Stimulated activated memory B cell treated with anti-CD40 and anti-IgM and Interleukin-4, amounts not matched to agents 10 μg/mL and 1 μg/mL and 100 μg/mL, for 72 hours (primary cell): ENCODE data around the gene TYR.
A peak's percentile ranks its signal among the peaks of the same experiment; 100 is the strongest.

ENCODE experiments used
- ATAC-seq: fragments of 150-1000 bp; cut with Tn5 transposase; 2 replicates; pipeline ENCODE4 v1.10.0; 2021
- H3K27ac Mint-ChIP-seq: one replicate; pipeline ENCODE4 v1.8.0; 2022; ENCODE audit warnings: mild to moderate bottlenecking, mixed read lengths
- H3K27me3 Mint-ChIP-seq: one replicate; pipeline ENCODE4 v1.8.0; 2022; ENCODE audit warnings: mixed read lengths
- H3K36me3 Mint-ChIP-seq: one replicate; pipeline ENCODE4 v1.8.0; 2022; ENCODE audit warnings: mixed read lengths
- H3K4me1 Mint-ChIP-seq: one replicate; pipeline ENCODE4 v1.8.0; 2022; ENCODE audit warnings: mixed read lengths
- H3K4me3 Mint-ChIP-seq: one replicate; pipeline ENCODE4 v1.8.0; 2022; ENCODE audit warnings: mild to moderate bottlenecking, moderate library complexity, mixed read lengths
- H3K9me3 Mint-ChIP-seq: one replicate; pipeline ENCODE4 v1.8.0; 2022; ENCODE audit warnings: mixed read lengths

The TYR gene

DNA sequence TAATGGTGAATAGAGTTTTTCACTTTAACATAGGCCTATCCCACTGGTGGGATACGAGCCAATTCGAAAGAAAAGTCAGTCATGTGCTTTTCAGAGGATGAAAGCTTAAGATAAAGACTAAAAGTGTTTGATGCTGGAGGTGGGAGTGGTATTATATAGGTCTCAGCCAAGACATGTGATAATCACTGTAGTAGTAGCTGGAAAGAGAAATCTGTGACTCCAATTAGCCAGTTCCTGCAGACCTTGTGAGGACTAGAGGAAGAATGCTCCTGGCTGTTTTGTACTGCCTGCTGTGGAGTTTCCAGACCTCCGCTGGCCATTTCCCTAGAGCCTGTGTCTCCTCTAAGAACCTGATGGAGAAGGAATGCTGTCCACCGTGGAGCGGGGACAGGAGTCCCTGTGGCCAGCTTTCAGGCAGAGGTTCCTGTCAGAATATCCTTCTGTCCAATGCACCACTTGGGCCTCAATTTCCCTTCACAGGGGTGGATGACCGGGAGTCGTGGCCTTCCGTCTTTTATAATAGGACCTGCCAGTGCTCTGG, at the start of gene TYR:
TSS of gene TYR (plus strand) at position 185 of the 541 bp plus-strand sequence. CDS start at position 264, 79 bp downstream.
- Mint-ChIP-seq H3K27ac (no peak within 1 kb of the TSS), H3K4me1 (no peaks in the 10 kb centered on the region), H3K36me3 (no peaks in the 10 kb centered on the region), H3K27me3 (no peaks in the 10 kb centered on the region), H3K4me3 (no peak within 1 kb of the TSS), H3K9me3 (peaks cover 3% of the 10 kb centered on the region)
- ATAC-seq = no peak

DNA sequence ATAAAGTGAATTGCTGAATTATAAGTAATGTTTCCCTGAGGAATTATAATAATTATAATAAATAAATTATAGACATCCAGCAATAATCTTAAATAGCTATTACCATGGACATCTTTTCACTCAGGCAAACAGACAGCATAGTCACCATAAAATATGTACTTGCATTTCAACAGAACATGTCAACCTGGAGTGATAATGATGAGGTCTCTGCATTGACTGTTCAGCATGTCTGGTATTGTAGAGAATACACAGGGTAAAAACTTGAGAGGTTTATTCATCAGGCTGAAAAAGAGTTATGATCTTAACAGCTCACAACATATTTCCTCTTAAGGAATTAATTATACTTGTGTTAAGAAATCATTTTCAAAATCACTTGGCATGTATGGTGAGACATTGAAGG, 41.1 kb upstream of the TYR start:
- H3K27me3 Mint-ChIP-seq = no peaks in the 10 kb centered on the region
- ATAC-seq = no peak
- no peaks in the 10 kb centered on the region for H3K4me1 Mint-ChIP-seq
- H3K9me3 Mint-ChIP-seq = peaks cover 6% of the 10 kb centered on the region
- H3K36me3 Mint-ChIP-seq = no peaks in the 10 kb centered on the region
- H3K4me3 Mint-ChIP-seq = no peak overlapping the region
- no peak overlapping the region for H3K27ac Mint-ChIP-seq

DNA sequence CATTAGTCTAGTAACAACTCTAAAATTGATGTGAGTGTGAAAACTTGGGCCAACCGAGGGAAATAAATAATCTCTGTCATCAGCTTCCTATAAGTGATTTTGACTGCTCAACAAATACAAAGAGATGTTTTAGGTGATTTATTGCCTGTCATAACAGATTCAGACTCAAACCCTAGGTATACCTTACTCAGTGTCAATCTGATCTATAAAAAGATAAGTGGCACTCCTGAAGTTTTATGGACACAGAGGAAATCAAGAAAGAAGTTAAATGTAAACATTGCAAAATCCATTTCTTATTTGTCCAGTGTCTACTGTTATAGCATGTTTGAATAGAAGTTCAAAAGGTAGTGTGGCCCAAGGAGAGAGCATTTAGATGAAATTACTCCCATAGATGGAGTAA, 30.4 kb upstream of the TYR start:
- H3K27me3 Mint-ChIP-seq = no peaks in the 10 kb centered on the region
- H3K4me3 Mint-ChIP-seq = no peak overlapping the region
- H3K36me3 Mint-ChIP-seq = no peaks in the 10 kb centered on the region
- no peak overlapping the region for H3K27ac Mint-ChIP-seq
- ATAC-seq = no peak
- H3K9me3 Mint-ChIP-seq = peaks cover 10% of the 10 kb centered on the region
- H3K4me1 Mint-ChIP-seq = no peaks in the 10 kb centered on the region

DNA sequence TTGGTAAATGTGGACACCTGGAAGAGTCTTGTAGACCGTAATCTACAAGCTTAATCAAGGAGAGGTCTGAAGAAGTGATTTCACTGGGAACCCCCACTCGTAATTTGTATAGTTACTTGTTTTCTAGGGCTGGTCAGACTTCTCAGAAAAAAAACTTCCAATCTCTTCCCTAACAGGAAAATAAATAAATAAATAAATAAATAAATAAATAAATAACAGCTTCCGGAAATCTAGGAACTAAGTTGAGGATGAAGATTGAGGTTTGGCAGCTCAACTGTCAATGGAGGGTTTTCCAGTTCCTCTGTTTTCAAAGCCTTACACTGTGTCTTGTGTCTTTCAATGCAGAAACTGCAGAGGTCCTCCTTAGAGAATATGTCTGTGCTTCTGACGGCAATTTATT, 17.7 kb upstream of the TYR start:
- Mint-ChIP-seq H3K4me3 (no peak overlapping the region), H3K27me3 (no peaks in the 10 kb centered on the region), H3K36me3 (no peaks in the 10 kb centered on the region), H3K4me1 (no peaks in the 10 kb centered on the region), H3K9me3 (peaks cover 3% of the 10 kb centered on the region), H3K27ac (no peak overlapping the region)
- no peak for ATAC-seq

DNA sequence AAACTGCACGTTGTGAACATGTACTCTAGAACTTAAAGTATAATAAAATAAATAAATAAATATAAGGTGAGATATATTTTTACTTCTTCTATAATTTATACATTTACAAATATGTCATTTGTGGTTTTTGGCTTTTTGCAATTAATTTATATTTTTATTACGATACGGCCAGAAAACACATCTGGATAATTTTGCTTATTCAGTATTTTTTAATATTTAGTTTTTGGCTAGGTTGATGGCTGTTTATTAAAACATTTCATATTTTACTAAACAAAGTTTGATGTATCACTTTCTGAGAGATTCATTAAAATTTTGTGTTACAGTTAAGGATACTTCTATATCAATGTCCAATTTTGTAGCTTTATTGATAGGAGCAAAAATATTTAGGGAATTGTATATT, 15.7 kb upstream of the TYR start:
- Mint-ChIP-seq H3K9me3 (no peaks in the 10 kb centered on the region), H3K4me3 (no peak overlapping the region), H3K27ac (no peak overlapping the region), H3K27me3 (no peaks in the 10 kb centered on the region), H3K4me1 (no peaks in the 10 kb centered on the region), H3K36me3 (no peaks in the 10 kb centered on the region)
- no peak for ATAC-seq

DNA sequence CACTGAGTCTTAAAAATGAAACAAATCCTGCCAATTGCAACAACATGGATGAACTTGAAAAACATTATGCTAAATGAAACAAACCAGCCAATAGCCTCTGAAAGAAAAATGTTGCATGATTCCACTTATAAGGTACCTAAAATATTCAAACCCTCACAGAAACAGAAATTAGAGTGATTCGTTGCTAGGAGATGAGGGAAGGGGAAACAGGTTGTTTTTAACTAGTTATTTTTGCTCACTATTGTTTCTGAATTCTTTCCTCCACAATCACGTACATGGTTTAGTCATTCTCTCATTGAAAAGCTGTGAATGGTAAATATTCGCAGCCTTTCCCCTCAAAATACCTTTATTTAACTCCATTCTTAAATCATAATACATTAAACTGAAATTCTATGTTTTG, 14.0 kb upstream of the TYR start:
- H3K9me3 Mint-ChIP-seq = no peaks in the 10 kb centered on the region
- no peak for ATAC-seq
- H3K27me3 Mint-ChIP-seq = no peaks in the 10 kb centered on the region
- H3K27ac Mint-ChIP-seq = no peak overlapping the region
- no peaks in the 10 kb centered on the region for H3K36me3 Mint-ChIP-seq
- H3K4me1 Mint-ChIP-seq = no peaks in the 10 kb centered on the region
- H3K4me3 Mint-ChIP-seq = no peak overlapping the region

DNA sequence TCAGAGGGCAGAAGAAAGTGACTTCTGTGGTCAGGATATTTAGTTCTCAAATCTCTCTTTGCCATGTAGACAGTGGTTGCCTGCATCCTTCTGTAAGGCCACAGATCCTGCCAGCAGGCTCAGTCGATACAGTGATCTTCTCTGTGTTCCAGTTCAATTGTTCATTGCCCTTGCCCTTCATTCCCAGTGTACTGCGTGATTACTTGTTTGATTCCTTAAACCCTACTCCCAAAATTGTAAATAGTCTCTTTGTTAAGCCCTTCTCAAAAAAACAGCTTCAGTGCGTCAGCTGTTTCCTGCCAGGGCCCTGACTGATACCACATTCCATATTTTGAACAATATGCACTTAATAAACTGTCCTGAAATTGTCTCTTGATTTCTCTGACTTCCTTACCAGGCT, 9.3 kb upstream of the TYR start:
- no peak overlapping the region for H3K27ac Mint-ChIP-seq
- no peak overlapping the region for H3K4me3 Mint-ChIP-seq
- no peaks in the 10 kb centered on the region for H3K9me3 Mint-ChIP-seq
- no peak for ATAC-seq
- H3K4me1 Mint-ChIP-seq = no peaks in the 10 kb centered on the region
- H3K36me3 Mint-ChIP-seq = no peaks in the 10 kb centered on the region
- no peaks in the 10 kb centered on the region for H3K27me3 Mint-ChIP-seq

DNA sequence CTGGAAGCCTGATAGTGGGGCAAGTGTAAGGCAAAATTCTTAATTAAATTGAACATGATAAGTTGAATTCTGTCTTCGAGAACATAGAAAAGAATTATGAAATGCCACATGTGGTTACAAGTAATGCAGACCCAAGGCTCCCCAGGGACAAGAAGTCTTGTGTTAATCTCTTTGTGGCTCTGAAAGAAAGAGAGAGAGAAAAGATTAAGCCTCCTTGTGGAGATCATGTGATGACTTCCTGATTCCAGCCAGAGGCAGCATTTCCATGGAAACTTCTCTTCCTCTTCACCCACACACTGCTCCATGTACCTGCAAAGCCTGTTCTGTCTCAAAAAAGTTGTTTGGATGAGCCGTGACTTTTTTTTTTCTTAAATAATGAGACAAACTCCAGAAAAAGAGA, 1.9 kb upstream of the TYR start:
- Mint-ChIP-seq H3K4me3 (no peak overlapping the region), H3K4me1 (no peaks in the 10 kb centered on the region), H3K9me3 (peaks cover 3% of the 10 kb centered on the region), H3K36me3 (no peaks in the 10 kb centered on the region), H3K27me3 (no peaks in the 10 kb centered on the region), H3K27ac (no peak overlapping the region)
- no peak for ATAC-seq

DNA sequence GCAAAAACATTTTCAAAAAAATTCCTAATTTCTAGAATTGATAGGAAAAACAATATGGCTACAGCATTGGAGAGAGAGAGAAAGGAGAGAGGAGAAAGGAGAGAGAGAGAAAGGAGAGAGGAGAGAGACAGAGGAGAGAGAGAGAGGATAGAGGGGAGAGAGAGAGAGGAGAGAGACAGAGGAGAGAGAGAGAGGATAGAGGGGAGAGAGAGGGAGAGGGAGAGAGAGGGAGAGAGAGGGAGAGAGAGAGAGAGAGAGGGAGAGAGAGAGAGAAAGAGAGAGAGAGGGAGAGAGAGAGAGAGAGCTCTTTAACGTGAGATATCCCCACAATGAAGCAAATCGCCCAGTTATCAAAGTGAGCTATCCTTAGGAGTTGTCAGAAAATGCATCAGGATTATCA, 737 bp upstream of the TYR start:
- Mint-ChIP-seq H3K27me3 (no peaks in the 10 kb centered on the region), H3K4me3 (no peak overlapping the region), H3K4me1 (no peaks in the 10 kb centered on the region), H3K27ac (no peak overlapping the region), H3K9me3 (peaks cover 3% of the 10 kb centered on the region), H3K36me3 (no peaks in the 10 kb centered on the region)
- peak; percentile 12 for ATAC-seq

DNA sequence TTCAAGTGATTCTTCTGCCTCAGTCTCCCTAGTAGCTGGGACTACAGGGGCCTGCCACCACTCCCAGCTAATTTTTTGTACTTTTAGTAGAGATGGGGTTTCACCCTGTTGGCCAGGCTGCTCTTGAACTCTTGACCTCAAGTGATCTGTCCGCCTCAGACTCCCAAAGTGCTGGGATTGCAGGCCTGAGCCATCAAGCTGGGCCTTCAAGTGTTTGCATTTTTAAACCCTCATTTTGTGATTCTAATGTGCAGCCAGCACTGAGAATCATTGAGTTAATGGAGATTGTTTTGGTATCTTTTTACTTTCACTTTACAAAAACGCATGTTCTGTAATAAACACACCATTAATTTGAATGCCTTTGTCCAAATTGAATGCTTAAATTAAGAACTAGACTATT, 3.4 kb downstream of the TYR start:
- H3K36me3 Mint-ChIP-seq = no peaks in the 10 kb centered on the region
- peaks cover 3% of the 10 kb centered on the region for H3K9me3 Mint-ChIP-seq
- H3K4me1 Mint-ChIP-seq = no peaks in the 10 kb centered on the region
- no peaks in the 10 kb centered on the region for H3K27me3 Mint-ChIP-seq
- ATAC-seq = no peak
- H3K27ac Mint-ChIP-seq = no peak overlapping the region
- no peak overlapping the region for H3K4me3 Mint-ChIP-seq

DNA sequence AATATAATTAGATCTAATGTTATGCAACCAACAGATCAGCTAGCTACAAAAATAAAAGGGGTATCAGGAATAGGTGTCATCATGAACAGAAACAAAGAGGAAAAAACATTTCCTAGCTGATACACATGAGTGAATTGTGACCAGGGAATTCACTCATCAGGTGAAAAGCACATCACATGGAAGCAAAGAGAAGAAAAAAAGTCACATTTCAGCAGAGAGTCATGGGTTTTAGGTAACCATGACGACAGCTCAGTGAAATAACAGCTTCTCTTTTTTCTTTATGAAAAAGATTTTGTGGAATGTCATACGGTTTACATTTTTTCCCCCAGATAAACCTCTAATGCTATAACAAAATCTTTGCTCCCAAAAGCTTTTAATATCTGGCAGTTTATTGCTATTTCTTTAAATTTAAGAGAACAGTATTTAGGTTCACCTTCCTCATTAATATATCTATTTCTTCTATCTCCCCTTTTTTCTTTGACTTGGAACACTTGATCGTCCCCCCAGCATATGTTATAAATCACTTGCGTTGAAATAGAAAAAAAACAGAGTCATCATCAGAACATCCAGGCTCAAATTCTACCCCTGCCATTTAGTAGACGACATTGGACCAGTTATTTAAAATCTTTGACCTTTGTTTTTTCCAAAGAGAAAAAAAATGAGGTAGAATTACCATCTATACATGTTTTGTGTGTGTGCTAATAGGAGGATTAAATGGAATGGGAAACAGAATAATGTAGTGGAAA, 5.3 kb downstream of the TYR start:
- no peaks in the 10 kb centered on the region for H3K36me3 Mint-ChIP-seq
- no peak for ATAC-seq
- no peaks in the 10 kb centered on the region for H3K9me3 Mint-ChIP-seq
- no peaks in the 10 kb centered on the region for H3K27me3 Mint-ChIP-seq
- H3K27ac Mint-ChIP-seq = no peak overlapping the region
- H3K4me1 Mint-ChIP-seq = no peaks in the 10 kb centered on the region
- no peak overlapping the region for H3K4me3 Mint-ChIP-seq

DNA sequence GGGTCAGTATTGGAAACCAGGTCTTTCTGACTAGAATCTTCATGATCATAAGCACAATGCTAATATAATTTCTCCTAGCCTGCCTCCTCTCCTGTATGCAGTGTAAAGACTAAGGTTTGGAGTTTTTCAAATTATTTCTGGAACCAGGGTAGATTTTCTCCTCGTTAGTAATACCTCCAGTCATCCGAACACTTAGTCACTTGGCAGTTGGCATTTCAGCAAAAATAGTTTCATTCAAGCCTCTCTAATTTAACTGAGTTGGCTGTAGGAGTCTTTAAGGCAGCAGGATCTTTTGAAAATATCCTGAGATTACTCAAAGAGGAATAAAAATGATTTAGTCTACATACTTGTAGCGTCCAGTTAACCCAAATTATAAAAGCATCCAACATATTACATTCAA, 6.3 kb downstream of the TYR start:
- Mint-ChIP-seq H3K36me3 (no peaks in the 10 kb centered on the region), H3K27me3 (no peaks in the 10 kb centered on the region), H3K4me1 (no peaks in the 10 kb centered on the region), H3K9me3 (peaks cover 3% of the 10 kb centered on the region), H3K4me3 (no peak overlapping the region), H3K27ac (no peak overlapping the region)
- no peak for ATAC-seq

DNA sequence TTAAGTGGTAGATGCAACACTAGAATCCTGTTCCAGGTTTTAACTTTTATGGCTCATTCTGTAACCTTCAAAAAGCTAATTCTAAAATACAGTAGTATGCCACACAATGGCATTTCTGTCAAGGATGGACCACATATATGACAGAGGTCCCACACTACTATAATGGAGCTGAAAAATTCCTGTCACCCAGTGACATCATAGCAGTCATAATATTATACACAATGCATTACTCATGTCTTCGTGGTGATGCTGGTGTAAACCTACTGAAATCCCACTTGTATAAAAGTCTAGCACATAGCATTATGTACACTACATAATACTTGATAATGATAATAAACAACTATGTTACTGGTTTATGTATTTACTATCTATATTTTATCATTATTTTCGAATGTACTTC, 12.1 kb downstream of the TYR start:
- H3K27me3 Mint-ChIP-seq = no peaks in the 10 kb centered on the region

DNA sequence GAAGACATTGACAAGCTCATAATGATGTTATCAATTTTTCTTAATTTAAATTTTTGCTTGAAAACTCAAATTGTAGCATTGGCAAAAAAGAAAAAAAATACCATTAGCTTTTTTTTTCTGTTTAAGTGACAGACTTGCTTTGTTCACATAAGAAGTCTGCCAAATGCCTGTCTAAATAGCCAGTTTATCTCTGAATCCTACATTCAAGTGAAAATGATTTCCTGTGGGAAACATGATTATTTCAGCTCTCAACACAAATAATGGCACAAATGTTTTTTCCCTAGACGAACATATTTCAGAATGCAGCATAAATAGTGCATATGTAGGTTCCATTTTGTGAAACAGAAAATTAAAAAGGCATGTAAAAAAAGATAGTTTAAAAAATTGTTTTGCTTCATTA, 23.5 kb downstream of the TYR start:
- no peaks in the 10 kb centered on the region for H3K27me3 Mint-ChIP-seq
- no peak overlapping the region for H3K4me3 Mint-ChIP-seq
- no peaks in the 10 kb centered on the region for H3K36me3 Mint-ChIP-seq
- H3K4me1 Mint-ChIP-seq = no peaks in the 10 kb centered on the region
- no peak overlapping the region for H3K27ac Mint-ChIP-seq
- H3K9me3 Mint-ChIP-seq = no peaks in the 10 kb centered on the region
- ATAC-seq = no peak

More for the DNA sequence above, 12.1 kb downstream of the TYR start:
- Mint-ChIP-seq H3K9me3 (peaks cover 3% of the 10 kb centered on the region), H3K4me1 (no peaks in the 10 kb centered on the region), H3K36me3 (no peaks in the 10 kb centered on the region), H3K4me3 (no peak overlapping the region), H3K27ac (no peak overlapping the region)
- no peak for ATAC-seq

DNA sequence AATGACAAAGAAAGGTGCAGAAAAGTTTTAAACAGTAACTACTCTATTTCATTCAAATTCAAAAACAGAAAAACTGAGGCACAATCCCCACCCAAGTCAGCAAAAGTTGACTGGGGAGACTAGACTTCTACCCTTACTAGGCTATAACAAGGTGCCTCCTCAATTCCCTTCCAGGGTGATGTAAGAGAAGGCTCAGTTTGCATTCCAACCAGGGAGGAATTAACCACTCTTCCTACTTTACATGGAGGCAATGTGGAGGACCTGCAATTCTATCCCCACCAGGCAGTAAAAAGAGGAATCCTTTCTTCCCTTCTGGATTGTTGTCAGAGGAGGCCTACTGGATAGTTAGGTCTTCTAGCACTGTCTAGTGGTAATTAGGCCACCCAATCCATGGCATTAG, 26.1 kb downstream of the TYR start:
- Mint-ChIP-seq H3K4me1 (no peaks in the 10 kb centered on the region), H3K4me3 (no peak overlapping the region), H3K27ac (no peak overlapping the region), H3K9me3 (peaks cover 4% of the 10 kb centered on the region), H3K36me3 (no peaks in the 10 kb centered on the region), H3K27me3 (no peaks in the 10 kb centered on the region)
- no peak for ATAC-seq

DNA sequence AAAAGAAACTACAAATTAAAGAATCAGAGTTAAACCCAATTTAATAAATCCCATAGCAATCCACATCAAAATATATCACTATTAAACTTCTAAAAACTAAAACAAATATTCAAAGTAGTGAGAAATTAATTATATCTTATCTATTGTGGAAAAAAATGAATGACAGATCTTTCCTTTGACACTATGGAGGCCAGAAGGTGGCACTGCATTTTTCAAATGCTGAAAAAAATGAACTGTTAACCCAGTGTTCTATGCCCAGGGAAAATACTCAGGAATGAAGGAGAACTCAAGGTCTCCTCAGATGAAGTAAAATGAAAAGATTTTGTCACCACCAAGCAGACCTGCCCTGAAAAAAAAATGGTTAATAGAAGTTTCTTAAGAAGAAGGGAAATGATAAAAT, 27.7 kb downstream of the TYR start:
- Mint-ChIP-seq H3K27me3 (no peaks in the 10 kb centered on the region), H3K9me3 (peaks cover 4% of the 10 kb centered on the region), H3K4me1 (no peaks in the 10 kb centered on the region), H3K36me3 (no peaks in the 10 kb centered on the region), H3K4me3 (no peak overlapping the region), H3K27ac (no peak overlapping the region)
- ATAC-seq = no peak
